SJSA1 (cell line): ENCODE data around the gene APOBEC3B. TPM values are rescaled to one million over a fixed set of nuclear protein-coding genes. Genes with fewer than 3 reads are reported as not detected.
"Not testable (repeated sequence)": the region's sequence is repeated elsewhere in the genome, so short reads cannot be mapped to it uniquely, and the experiment has no call there.

Experiments used
- DNase-seq, 2 experiments: peaks; one replicate each; pipeline ENCODE4 v3.0.0-alpha.2; 2015 to 2020; ENCODE audit warnings: low spot score in 2 of 2, low read depth in 1 of 2
- H3K27ac ChIP-seq: fragments of 250-450 bp; sonication (Bioruptor Pico); 2 replicates; pipeline ENCODE4 v1.5.1; 2020; ENCODE audit warnings: mild to moderate bottlenecking, moderate library complexity
- H3K27me3 ChIP-seq: fragments of 250-450 bp; sonication (Bioruptor Pico); replicated peaks from 2 replicates; pipeline ENCODE4 v1.5.1; 2020; ENCODE audit warnings: mild to moderate bottlenecking, moderate library complexity
- H3K36me3 ChIP-seq: fragments of 250-450 bp; sonication (Bioruptor Pico); 2 replicates; pipeline ENCODE4 v1.5.1; 2020; ENCODE audit warnings: mild to moderate bottlenecking
- H3K4me1 ChIP-seq: fragments of 250-450 bp; sonication (Bioruptor Pico); replicated peaks from 2 replicates; pipeline ENCODE4 v1.6.1; 2021; ENCODE audit warnings: mild to moderate bottlenecking
- H3K4me3 ChIP-seq: fragments of 250-450 bp; sonication (Bioruptor Pico); 2 replicates; pipeline ENCODE4 v1.5.1; 2020; ENCODE audit warnings: mild to moderate bottlenecking
- H3K9me3 ChIP-seq: fragments of 250-450 bp; sonication (Bioruptor Pico); replicated peaks from 2 replicates; pipeline ENCODE4 v1.5.1; 2020; ENCODE audit warnings: mild to moderate bottlenecking
- total RNA-seq: library from RNA; depleted of rRNA; stranded (reverse); fragments of >200 nt; shearing (Covaris generic); gene quantifications from 2 replicates; pipeline ENCODE4 v1.2.3, GENCODE V29; 2014

Gene APOBEC3B
- total RNA-seq, 1 experiment from 2014 or later: 9.4 TPM

DNA sequence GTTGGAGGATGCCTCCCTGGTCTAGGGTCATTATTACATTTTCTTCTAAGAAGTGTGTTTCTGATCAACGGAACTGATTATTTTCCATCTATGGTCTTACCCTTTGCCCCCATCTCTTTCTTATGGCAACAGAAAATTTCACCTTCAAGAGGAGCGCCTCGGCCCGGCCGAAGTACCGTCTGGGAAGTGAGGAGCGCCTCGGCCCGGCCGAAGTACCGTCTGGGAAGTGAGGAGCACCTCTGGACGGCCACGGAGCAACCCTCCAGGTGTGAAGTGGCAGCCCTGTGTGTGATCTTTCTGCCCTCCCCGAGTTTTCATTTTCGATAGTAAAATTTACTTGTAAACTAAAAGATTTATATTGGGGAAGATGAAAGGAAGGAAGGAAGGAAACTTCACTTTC lies 28.8 kb downstream of the APOBEC3B start:
- no peak overlapping the region for H3K4me3 ChIP-seq
- H3K9me3 ChIP-seq: no peaks in the 10 kb centered on the region
- no peaks in the 10 kb centered on the region for H3K27me3 ChIP-seq
- H3K36me3 ChIP-seq: no peaks in the 10 kb centered on the region
- no peak for DNase-seq
- H3K27ac ChIP-seq: no peak overlapping the region
- peaks cover 16% of the 10 kb centered on the region for H3K4me1 ChIP-seq

DNA sequence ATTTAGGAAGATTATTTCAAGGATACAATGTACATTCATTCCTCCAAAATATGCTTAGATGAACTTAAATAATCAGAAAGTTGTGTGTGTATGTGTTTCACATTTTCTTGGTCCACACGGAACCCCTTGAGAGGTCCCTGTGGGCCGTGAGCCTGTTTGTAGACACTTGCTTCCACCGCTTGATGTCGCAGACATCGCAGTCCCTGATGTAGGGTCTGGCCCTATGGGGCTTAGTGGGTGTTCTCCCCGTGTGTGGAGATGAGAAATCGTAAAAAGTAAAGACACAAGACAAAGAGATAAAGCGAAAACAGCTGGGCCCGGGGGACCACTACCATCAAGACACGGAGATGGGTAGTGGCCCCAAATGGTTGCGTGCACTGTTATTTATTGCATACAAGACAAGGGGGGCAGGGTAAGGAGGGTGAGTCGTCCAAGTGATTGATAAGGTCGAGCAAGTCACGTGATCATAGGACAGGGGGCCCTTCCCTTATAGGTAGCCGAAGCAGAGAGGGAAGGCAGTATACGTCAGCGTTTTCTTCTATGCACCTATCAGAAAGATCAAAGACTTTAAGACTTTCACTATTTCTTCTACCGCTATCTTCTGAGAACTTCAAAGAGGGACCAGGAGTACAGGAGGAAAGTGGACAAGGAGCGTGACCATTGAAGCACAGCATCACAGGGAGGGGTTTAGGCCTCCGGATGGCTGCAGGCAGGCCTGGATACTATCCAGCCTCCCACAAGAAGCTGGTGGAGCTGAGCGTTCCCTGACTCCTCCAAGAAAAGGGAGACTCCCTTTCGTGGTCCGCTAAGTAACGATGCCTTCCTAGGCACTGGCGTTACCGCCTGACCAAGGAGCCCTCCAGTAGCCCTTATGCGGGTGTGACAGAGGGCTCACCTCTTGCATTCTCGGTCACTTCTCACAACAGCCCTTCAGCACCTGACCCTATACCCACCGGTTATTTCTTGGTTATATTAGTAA lies 30.7 kb downstream of the APOBEC3B start:
- Histone ChIP-seq H3K27ac (no peak overlapping the region), H3K27me3 (no peaks in the 10 kb centered on the region), H3K36me3 (no peaks in the 10 kb centered on the region), H3K4me3 (no peak overlapping the region), H3K9me3 (no peaks in the 10 kb centered on the region), H3K4me1 (peaks cover 16% of the 10 kb centered on the region)
- DNase-seq: no peak

GRCh38 chr22:39013561-39013941 lies 31.4 kb downstream of the APOBEC3B start:
- peaks cover 16% of the 10 kb centered on the region for H3K4me1 ChIP-seq
- H3K27ac ChIP-seq, H3K27me3 ChIP-seq, H3K9me3 ChIP-seq, H3K4me3 ChIP-seq, DNase-seq, H3K36me3 ChIP-seq: not testable (repeated sequence)

GRCh38 chr22:39013942-39014722 lies 32.0 kb downstream of the APOBEC3B start, which contains the start of gene APOBEC3C:
TSS of gene APOBEC3C (plus strand) at chr22:39014257. CDS start at chr22:39014363, 106 bp downstream.
- H3K27ac ChIP-seq: 0 out of 2 replicates have a peak within 1 kb of the TSS, but pooled peaks have one; percentile 30
- no peaks in the 10 kb centered on the region for H3K9me3 ChIP-seq
- peak within 1 kb of the TSS; percentile 31 for H3K4me3 ChIP-seq
- no peaks in the 10 kb centered on the region for H3K36me3 ChIP-seq
- H3K27me3 ChIP-seq: no peaks in the 10 kb centered on the region
- peaks cover 16% of the 10 kb centered on the region for H3K4me1 ChIP-seq
- peak; percentile 81 to 86 for DNase-seq

- DNase-seq, H3K36me3 ChIP-seq, H3K9me3 ChIP-seq: not testable (repeated sequence)
Measured at GRCh38 chr22:39014723-39015121, 32.6 kb downstream of the APOBEC3B start.

GRCh38 chr22:39016592-39016991 lies 34.4 kb downstream of the APOBEC3B start:
- Histone ChIP-seq H3K4me3 (no peak overlapping the region), H3K27me3 (no peaks in the 10 kb centered on the region)

More at GRCh38 chr22:39014723-39015121, 32.6 kb downstream of the APOBEC3B start:
- peaks cover 16% of the 10 kb centered on the region for H3K4me1 ChIP-seq
- H3K27ac ChIP-seq: 0 out of 2 replicates have a peak overlapping the region, but pooled peaks have one; percentile 30
- not testable (repeated sequence) for H3K27me3 ChIP-seq
- peak overlapping the region; percentile 31 for H3K4me3 ChIP-seq

DNA sequence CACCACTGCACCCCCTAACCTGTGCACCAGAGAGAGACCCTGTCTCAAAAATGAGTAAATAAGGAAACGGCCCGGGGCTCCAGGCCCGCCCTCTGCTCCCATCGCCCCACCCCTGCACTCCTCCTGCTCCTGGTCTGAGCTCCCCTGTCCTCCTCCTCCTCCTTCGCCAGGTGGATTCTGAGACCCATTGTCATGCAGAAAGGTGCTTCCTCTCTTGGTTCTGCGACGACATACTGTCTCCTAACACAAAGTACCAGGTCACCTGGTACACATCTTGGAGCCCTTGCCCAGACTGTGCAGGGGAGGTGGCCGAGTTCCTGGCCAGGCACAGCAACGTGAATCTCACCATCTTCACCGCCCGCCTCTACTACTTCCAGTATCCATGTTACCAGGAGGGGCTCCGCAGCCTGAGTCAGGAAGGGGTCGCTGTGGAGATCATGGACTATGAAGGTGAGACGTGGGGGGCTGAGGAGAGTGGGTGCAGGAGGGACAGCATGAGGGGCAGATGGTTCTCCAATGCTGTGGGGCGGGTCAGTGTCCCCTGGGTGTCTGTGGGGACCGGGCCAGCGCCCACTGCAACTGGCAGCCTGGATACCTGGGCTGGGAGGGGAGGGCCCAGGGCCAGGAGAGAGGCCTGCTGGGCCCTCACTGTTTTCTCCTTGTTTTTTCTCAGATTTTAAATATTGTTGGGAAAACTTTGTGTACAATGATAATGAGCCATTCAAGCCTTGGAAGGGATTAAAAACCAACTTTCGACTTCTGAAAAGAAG lies 35.6 kb downstream of the APOBEC3B start:
- peaks cover 20% of the 10 kb centered on the region for H3K4me1 ChIP-seq
- no peaks in the 10 kb centered on the region for H3K9me3 ChIP-seq
- H3K27ac ChIP-seq: no peak overlapping the region
- H3K36me3 ChIP-seq: no peaks in the 10 kb centered on the region
- no peaks in the 10 kb centered on the region for H3K27me3 ChIP-seq
- no peak overlapping the region for H3K4me3 ChIP-seq
- no peak for DNase-seq

More at GRCh38 chr22:39016592-39016991, 34.4 kb downstream of the APOBEC3B start:
- no peak for DNase-seq
- H3K27ac ChIP-seq: no peak overlapping the region
- H3K36me3 ChIP-seq: no peaks in the 10 kb centered on the region
- no peaks in the 10 kb centered on the region for H3K9me3 ChIP-seq
- H3K4me1 ChIP-seq: peaks cover 17% of the 10 kb centered on the region

DNA sequence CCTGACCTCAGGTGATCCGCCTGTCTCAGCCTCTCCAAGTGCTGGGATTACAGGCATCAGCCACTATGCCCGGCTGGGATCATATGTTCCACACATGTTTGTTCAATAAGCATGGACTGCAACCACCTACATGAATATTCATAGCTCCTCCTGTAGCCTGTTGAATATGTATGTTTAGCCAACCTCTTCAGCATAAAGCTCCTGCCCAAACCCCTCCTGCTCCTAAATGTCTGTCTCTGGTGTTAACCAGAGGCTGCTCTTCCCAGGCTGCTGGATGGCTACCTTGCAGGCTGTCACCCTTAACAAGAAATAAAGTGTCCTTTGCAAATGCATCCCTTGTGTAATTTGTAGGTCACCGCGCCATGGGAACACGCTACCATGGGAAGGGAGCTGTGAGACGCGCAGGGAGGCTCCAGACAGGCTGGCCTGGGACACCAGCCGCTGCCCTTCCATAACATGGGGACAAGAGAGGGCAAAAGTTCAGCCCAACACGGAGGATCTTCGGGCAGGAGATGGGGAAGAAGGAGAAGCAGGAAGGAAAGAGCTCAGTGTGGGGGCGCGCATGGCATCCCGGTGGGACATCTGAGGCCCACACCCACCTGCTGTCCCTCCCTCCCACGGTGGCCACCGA lies 38.0 kb downstream of the APOBEC3B start:
- H3K9me3 ChIP-seq, H3K27ac ChIP-seq, H3K4me1 ChIP-seq, H3K36me3 ChIP-seq, H3K4me3 ChIP-seq, DNase-seq, H3K27me3 ChIP-seq: not testable (repeated sequence)

- peak overlapping the region; percentile 38 for H3K4me3 ChIP-seq
- no peaks in the 10 kb centered on the region for H3K36me3 ChIP-seq
- 0 out of 2 replicates have a peak, but pooled peaks cover 4% of the 10 kb centered on the region for H3K4me1 ChIP-seq
- H3K27ac ChIP-seq: peak overlapping the region; percentile 60
- no peaks in the 10 kb centered on the region for H3K9me3 ChIP-seq
- H3K27me3 ChIP-seq: no peaks in the 10 kb centered on the region
- peak in 1 of 2 experiments; percentile 8 for DNase-seq
Measured at GRCh38 chr22:39021552-39022250, 39.6 kb downstream of the APOBEC3B start.

- no peaks in the 10 kb centered on the region for H3K9me3 ChIP-seq
- no peaks in the 10 kb centered on the region for H3K27me3 ChIP-seq
- H3K36me3 ChIP-seq: no peaks in the 10 kb centered on the region
- H3K27ac ChIP-seq: no peak overlapping the region
- no peak overlapping the region for H3K4me3 ChIP-seq
- 0 out of 2 replicates have a peak, but pooled peaks cover 4% of the 10 kb centered on the region for H3K4me1 ChIP-seq
- no peak for DNase-seq
Measured at GRCh38 chr22:39024519-39025308, 42.6 kb downstream of the APOBEC3B start.

GRCh38 chr22:39026509-39027150 lies 44.5 kb downstream of the APOBEC3B start:
- H3K36me3 ChIP-seq: no peaks in the 10 kb centered on the region
- DNase-seq: no peak
- no peak overlapping the region for H3K27ac ChIP-seq
- H3K27me3 ChIP-seq: no peaks in the 10 kb centered on the region
- H3K9me3 ChIP-seq: no peaks in the 10 kb centered on the region
- no peak overlapping the region for H3K4me3 ChIP-seq
- H3K4me1 ChIP-seq: 0 out of 2 replicates have a peak, but pooled peaks cover 3% of the 10 kb centered on the region
